Keratinocyte (primary cell): Measurements from ENCODE around the gene C9orf153. TPM values are rescaled to one million over a fixed set of nuclear protein-coding genes. Genes with fewer than 3 reads are reported as not detected.

Source experiments
- DNase-seq: peaks from one replicate; pipeline ENCODE4 v3.0.0-alpha.2; 2011; ENCODE audit warnings: low read depth, missing footprints, low spot score
- FAIRE-seq: peaks from 2 replicates; lab custom pipeline; 2011; peaks lifted over from hg19 to GRCh38; lab: Jason Lieb, UNC
- H2AFZ ChIP-seq: 2 replicates; pipeline ENCODE4 v1.6.0; 2012; ENCODE audit warnings: low read length, control low read depth, inconsistent platforms; ENCODE audit not compliant: control insufficient read depth
- H3K27ac ChIP-seq: 2 replicates; pipeline ENCODE4 v1.5.1; 2011; ENCODE audit warnings: low read length; ENCODE audit not compliant: control insufficient read depth, insufficient read depth
- H3K27me3 ChIP-seq: 3 replicates; pipeline ENCODE4 v1.6.0; 2011; ENCODE audit warnings: low read length; ENCODE audit not compliant: control insufficient read depth, insufficient read depth; ENCODE audit errors: extremely low read depth
- H3K36me3 ChIP-seq, 2 experiments: 2 replicates in 1 of 2; 3 replicates in 1 of 2; pipeline ENCODE4 v1.5.1; 2011; ENCODE audit warnings: low read length in 2 of 2, mild to moderate bottlenecking in 1 of 2; ENCODE audit not compliant: control insufficient read depth in 2 of 2, insufficient read depth in 2 of 2; ENCODE audit errors: extremely low read depth in 1 of 2
- H3K4me1 ChIP-seq: 3 replicates; pipeline ENCODE4 v1.5.1; 2011; ENCODE audit warnings: low read length; ENCODE audit not compliant: control insufficient read depth, insufficient read depth; ENCODE audit errors: extremely low read depth
- H3K4me2 ChIP-seq: 3 replicates; pipeline ENCODE4 v1.6.0; 2011; ENCODE audit warnings: low read depth, low read length; ENCODE audit not compliant: control insufficient read depth, insufficient read depth; ENCODE audit errors: extremely low read depth
- H3K4me3 ChIP-seq, 3 experiments: fragments of 200-600 bp in 1 of 3; sonication (generic) in 1 of 3; 2 replicates in 2 of 3; 3 replicates in 1 of 3; pipeline ENCODE4 v1.5.1; 2011 to 2016; ENCODE audit warnings: low read length in 3 of 3, mild to moderate bottlenecking in 3 of 3, control low read depth in 2 of 3, inconsistent platforms in 1 of 3, low read depth in 1 of 3, mixed read lengths in 1 of 3, mixed run types in 1 of 3, moderate library complexity in 1 of 3; ENCODE audit not compliant: control insufficient read depth in 2 of 3, insufficient read depth in 2 of 3; ENCODE audit errors: extremely low read depth in 1 of 3
- H3K79me2 ChIP-seq: 2 replicates; pipeline ENCODE4 v1.6.0; 2012; ENCODE audit warnings: low read length; ENCODE audit not compliant: control insufficient read depth, insufficient read depth
- H3K9ac ChIP-seq: 3 replicates; pipeline ENCODE4 v1.6.0; 2011; ENCODE audit warnings: low read length; ENCODE audit not compliant: control insufficient read depth, insufficient read depth; ENCODE audit errors: extremely low read depth
- H3K9me1 ChIP-seq: 3 replicates; pipeline ENCODE4 v1.6.0; 2011; ENCODE audit warnings: low read length; ENCODE audit not compliant: control insufficient read depth, insufficient read depth; ENCODE audit errors: extremely low read depth
- H3K9me3 ChIP-seq: 2 replicates; pipeline ENCODE4 v1.5.1; 2012; ENCODE audit warnings: low read depth, low read length; ENCODE audit not compliant: control insufficient read depth
- H4K20me1 ChIP-seq: 3 replicates; pipeline ENCODE4 v1.6.0; 2011; ENCODE audit warnings: low read length; ENCODE audit not compliant: control insufficient read depth, insufficient read depth; ENCODE audit errors: extremely low read depth
- CTCF ChIP-seq, 3 experiments: IDR thresholded peaks in 1 of 3; conservative IDR thresholded peaks in 1 of 3; optimal IDR thresholded peaks in 1 of 3; 2 replicates in 2 of 3; 3 replicates in 1 of 3; pipeline versions ENCODE3 to v1.5.1; 2011; ENCODE audit warnings: low read length in 3 of 3, mild to moderate bottlenecking in 3 of 3, moderate library complexity in 2 of 3, control low read depth in 1 of 3, inconsistent platforms in 1 of 3; ENCODE audit not compliant: insufficient read depth in 2 of 3; ENCODE audit errors: extremely low read depth in 1 of 3
- EZH2 ChIP-seq: IDR thresholded peaks from one replicate; pipeline ENCODE4 v1.6.1; 2012; ENCODE audit warnings: inconsistent platforms, mild to moderate bottlenecking, low read length, moderate library complexity
- dilution Hi-C: fragments of 300-500 bp; cut with MboI; formaldehyde crosslinking; loops from one replicate; pipeline ENCODE4 v1.7.0; 2020; ENCODE audit warnings: low sequenced_read_pairs; ENCODE audit not compliant: extremely low pct_ligation_motif_present
- polyA plus RNA-seq, 5 experiments: library from polyadenylated mRNA; depleted of rRNA in 3 of 5; stranded (reverse) in 3 of 5; stranded (forward) in 1 of 5; unstranded in 1 of 5; fragments of >200 nt; gene quantifications; 1 replicate in 1 of 5; 2 replicates in 3 of 5; 3 replicates in 1 of 5; pipeline versions ENCODE4 v1.2.1 to v1.2.3, GENCODE V29; 2011 to 2012; ENCODE audit warnings: missing spikeins in 2 of 5, low read depth in 1 of 5, low replicate concordance in 1 of 5

C9orf153 gene
- polyA plus RNA-seq, 1 donor (not counting 4 experiments of a cell fraction or from before 2014, with no cell fraction given): not detected

GRCh38 chr9:86183229-86184137 is 76.0 kb downstream of the C9orf153 start:
- TF ChIP-seq EZH2 (no peak), CTCF (optimal IDR thresholded peaks at IDR 0.05 in 1 of 3, IDR thresholded peaks at IDR 0.05 in 1 of 3, conservative IDR thresholded peaks at IDR 0.05 in 1 of 3; ENCODE audit: extremely low read depth in 1 of 3, insufficient read depth in 2 of 3, low read length in 3 of 3) (no peak)
- Histone ChIP-seq H3K27ac (no peak overlapping the region), H3K9me1 (no peaks in the 10 kb centered on the region), H3K4me2 (no peak overlapping the region), H2AFZ (no peak overlapping the region), H3K9me3 (no peaks in the 10 kb centered on the region), H3K4me3 (no peak overlapping the region), H3K4me1 (no peaks in the 10 kb centered on the region), H3K27me3 (no peaks in the 10 kb centered on the region), H4K20me1 (no peaks in the 10 kb centered on the region), H3K79me2 (no peaks in the 10 kb centered on the region), H3K36me3 (no peaks in the 10 kb centered on the region), H3K9ac (no peak overlapping the region)
- FAIRE-seq (no peak), DNase-seq (no peak)
- dilution Hi-C loops: no loop called here

- Histone ChIP-seq H3K36me3 (no peaks in the 10 kb centered on the region), H3K4me3 (no peak overlapping the region), H4K20me1 (no peaks in the 10 kb centered on the region), H3K27ac (no peak overlapping the region), H3K4me1 (no peaks in the 10 kb centered on the region), H3K27me3 (no peaks in the 10 kb centered on the region), H3K79me2 (no peaks in the 10 kb centered on the region), H3K9me1 (no peaks in the 10 kb centered on the region), H2AFZ (no peak overlapping the region), H3K9ac (no peak overlapping the region), H3K9me3 (no peaks in the 10 kb centered on the region), H3K4me2 (no peak overlapping the region)
- TF ChIP-seq EZH2 (no peak), CTCF (optimal IDR thresholded peaks at IDR 0.05 in 1 of 3, IDR thresholded peaks at IDR 0.05 in 1 of 3, conservative IDR thresholded peaks at IDR 0.05 in 1 of 3; ENCODE audit: extremely low read depth in 1 of 3, insufficient read depth in 2 of 3, low read length in 3 of 3) (no peak)
- no peak for DNase-seq
- dilution Hi-C loops: no loop called here
- FAIRE-seq: no peak
Observed at GRCh38 chr9:86181379-86182315, 77.8 kb downstream of the C9orf153 start.
